Keratinocyte (primary cell): Measurements from ENCODE around the gene B4GALT3. TPM values are rescaled to one million over a fixed set of nuclear protein-coding genes. Genes with fewer than 3 reads are reported as not detected.

ENCODE experiments used
- DNase-seq: peaks from one replicate; pipeline ENCODE4 v3.0.0-alpha.2; 2011; ENCODE audit warnings: low read depth, missing footprints, low spot score
- FAIRE-seq: peaks from 2 replicates; lab custom pipeline; 2011; peaks lifted over from hg19 to GRCh38; lab: Jason Lieb, UNC
- H2AFZ ChIP-seq: 2 replicates; pipeline ENCODE4 v1.6.0; 2012; ENCODE audit warnings: low read length, control low read depth, inconsistent platforms; ENCODE audit not compliant: control insufficient read depth
- H3K27ac ChIP-seq: 2 replicates; pipeline ENCODE4 v1.5.1; 2011; ENCODE audit warnings: low read length; ENCODE audit not compliant: control insufficient read depth, insufficient read depth
- H3K27me3 ChIP-seq: 3 replicates; pipeline ENCODE4 v1.6.0; 2011; ENCODE audit warnings: low read length; ENCODE audit not compliant: control insufficient read depth, insufficient read depth; ENCODE audit errors: extremely low read depth
- H3K36me3 ChIP-seq, 2 experiments: 2 replicates in 1 of 2; 3 replicates in 1 of 2; pipeline ENCODE4 v1.5.1; 2011; ENCODE audit warnings: low read length in 2 of 2, mild to moderate bottlenecking in 1 of 2; ENCODE audit not compliant: control insufficient read depth in 2 of 2, insufficient read depth in 2 of 2; ENCODE audit errors: extremely low read depth in 1 of 2
- H3K4me1 ChIP-seq: 3 replicates; pipeline ENCODE4 v1.5.1; 2011; ENCODE audit warnings: low read length; ENCODE audit not compliant: control insufficient read depth, insufficient read depth; ENCODE audit errors: extremely low read depth
- H3K4me2 ChIP-seq: 3 replicates; pipeline ENCODE4 v1.6.0; 2011; ENCODE audit warnings: low read depth, low read length; ENCODE audit not compliant: control insufficient read depth, insufficient read depth; ENCODE audit errors: extremely low read depth
- H3K4me3 ChIP-seq, 3 experiments: fragments of 200-600 bp in 1 of 3; sonication (generic) in 1 of 3; 2 replicates in 2 of 3; 3 replicates in 1 of 3; pipeline ENCODE4 v1.5.1; 2011 to 2016; ENCODE audit warnings: low read length in 3 of 3, mild to moderate bottlenecking in 3 of 3, control low read depth in 2 of 3, inconsistent platforms in 1 of 3, low read depth in 1 of 3, mixed read lengths in 1 of 3, mixed run types in 1 of 3, moderate library complexity in 1 of 3; ENCODE audit not compliant: control insufficient read depth in 2 of 3, insufficient read depth in 2 of 3; ENCODE audit errors: extremely low read depth in 1 of 3
- H3K79me2 ChIP-seq: 2 replicates; pipeline ENCODE4 v1.6.0; 2012; ENCODE audit warnings: low read length; ENCODE audit not compliant: control insufficient read depth, insufficient read depth
- H3K9ac ChIP-seq: 3 replicates; pipeline ENCODE4 v1.6.0; 2011; ENCODE audit warnings: low read length; ENCODE audit not compliant: control insufficient read depth, insufficient read depth; ENCODE audit errors: extremely low read depth
- H3K9me1 ChIP-seq: 3 replicates; pipeline ENCODE4 v1.6.0; 2011; ENCODE audit warnings: low read length; ENCODE audit not compliant: control insufficient read depth, insufficient read depth; ENCODE audit errors: extremely low read depth
- H3K9me3 ChIP-seq: 2 replicates; pipeline ENCODE4 v1.5.1; 2012; ENCODE audit warnings: low read depth, low read length; ENCODE audit not compliant: control insufficient read depth
- H4K20me1 ChIP-seq: 3 replicates; pipeline ENCODE4 v1.6.0; 2011; ENCODE audit warnings: low read length; ENCODE audit not compliant: control insufficient read depth, insufficient read depth; ENCODE audit errors: extremely low read depth
- CTCF ChIP-seq, 3 experiments: IDR thresholded peaks in 1 of 3; conservative IDR thresholded peaks in 1 of 3; optimal IDR thresholded peaks in 1 of 3; 2 replicates in 2 of 3; 3 replicates in 1 of 3; pipeline versions ENCODE3 to v1.5.1; 2011; ENCODE audit warnings: low read length in 3 of 3, mild to moderate bottlenecking in 3 of 3, moderate library complexity in 2 of 3, control low read depth in 1 of 3, inconsistent platforms in 1 of 3; ENCODE audit not compliant: insufficient read depth in 2 of 3; ENCODE audit errors: extremely low read depth in 1 of 3
- EZH2 ChIP-seq: IDR thresholded peaks from one replicate; pipeline ENCODE4 v1.6.1; 2012; ENCODE audit warnings: inconsistent platforms, mild to moderate bottlenecking, low read length, moderate library complexity
- dilution Hi-C: fragments of 300-500 bp; cut with MboI; formaldehyde crosslinking; loops from one replicate; pipeline ENCODE4 v1.7.0; 2020; ENCODE audit warnings: low sequenced_read_pairs; ENCODE audit not compliant: extremely low pct_ligation_motif_present
- polyA plus RNA-seq, 5 experiments: library from polyadenylated mRNA; depleted of rRNA in 3 of 5; stranded (reverse) in 3 of 5; stranded (forward) in 1 of 5; unstranded in 1 of 5; fragments of >200 nt; gene quantifications; 1 replicate in 1 of 5; 2 replicates in 3 of 5; 3 replicates in 1 of 5; pipeline versions ENCODE4 v1.2.1 to v1.2.3, GENCODE V29; 2011 to 2012; ENCODE audit warnings: missing spikeins in 2 of 5, low read depth in 1 of 5, low replicate concordance in 1 of 5

Gene B4GALT3
- polyA plus RNA-seq, 1 donor (not counting 4 experiments of a cell fraction or from before 2014, with no cell fraction given) = 19.1 TPM

DNA sequence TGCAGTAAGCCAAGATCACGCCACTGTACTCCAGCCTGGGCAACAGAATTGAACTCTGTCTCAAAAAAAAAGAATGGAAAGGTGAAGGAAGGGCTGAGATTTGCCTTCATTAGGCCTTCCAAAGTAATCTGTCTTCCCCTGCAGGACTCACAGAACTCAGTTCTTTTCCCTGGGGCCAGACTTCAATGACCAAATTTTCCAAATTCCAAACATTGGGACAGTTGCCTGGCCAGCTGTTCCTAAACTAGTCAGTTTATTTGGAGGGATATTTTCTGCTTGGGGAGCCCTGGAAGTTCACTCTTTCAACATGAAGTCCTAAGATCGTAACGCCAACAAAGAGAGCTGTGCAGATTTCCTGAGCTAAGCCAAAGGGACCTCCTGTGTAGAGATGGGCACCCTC is 39.4 kb downstream of the B4GALT3 start:
- dilution Hi-C loops = no loop called here
- Histone ChIP-seq H3K4me1 (no peaks in the 10 kb centered on the region), H4K20me1 (no peaks in the 10 kb centered on the region)

DNA sequence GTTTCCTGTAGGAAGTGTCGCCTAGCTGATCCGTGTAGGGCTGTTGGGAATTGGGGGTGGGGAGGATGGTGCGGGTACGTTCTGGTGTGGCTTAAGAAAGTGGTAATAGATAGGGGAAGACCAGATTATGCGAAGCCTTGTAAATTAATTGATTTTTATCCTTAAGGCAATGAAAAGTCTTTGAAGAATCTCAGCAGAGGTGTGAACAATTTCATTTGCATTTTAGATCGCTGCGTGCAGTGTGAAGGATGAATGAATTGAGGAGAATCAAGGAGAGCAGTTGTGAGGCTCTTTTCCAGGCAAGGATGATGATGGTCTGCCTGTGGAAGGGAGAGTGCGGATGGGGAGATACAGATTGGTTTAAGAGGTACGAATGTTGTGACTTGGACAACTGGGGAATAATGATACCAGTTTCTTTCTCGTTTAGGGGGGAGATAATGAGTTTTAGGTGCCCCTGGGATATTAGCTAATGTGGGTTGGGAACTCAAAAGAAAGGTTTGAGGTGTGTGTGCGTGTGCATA is 44.0 kb downstream of the B4GALT3 start:
- Histone ChIP-seq H3K27ac (peak overlapping the region; percentile 91), H3K4me2 (peak overlapping the region; percentile 91), H4K20me1 (no peaks in the 10 kb centered on the region), H3K79me2 (peaks cover 47% of the 10 kb centered on the region), H3K9me1 (no peaks in the 10 kb centered on the region), H3K9me3 (no peaks in the 10 kb centered on the region), H3K4me3 (peak overlapping the region; percentile 79 to 98 (median 91)), H3K4me1 (no peaks in the 10 kb centered on the region), H3K27me3 (no peaks in the 10 kb centered on the region), H2AFZ (peak overlapping the region; percentile 81), H3K36me3 (peaks cover 0 to 5% of the 10 kb centered on the region in 2 experiments), H3K9ac (peak overlapping the region; percentile 91)
- no peak for DNase-seq
- dilution Hi-C loops = no loop called here
- no peak for FAIRE-seq
- TF ChIP-seq EZH2 (no peak), CTCF (optimal IDR thresholded peaks at IDR 0.05 in 1 of 3, IDR thresholded peaks at IDR 0.05 in 1 of 3, conservative IDR thresholded peaks at IDR 0.05 in 1 of 3; ENCODE audit: extremely low read depth in 1 of 3, insufficient read depth in 2 of 3, low read length in 3 of 3) (no peak)

More for the DNA sequence above, 39.4 kb downstream of the B4GALT3 start:
- Histone ChIP-seq H3K9me3 (no peaks in the 10 kb centered on the region), H3K27me3 (no peaks in the 10 kb centered on the region), H3K9ac (no peak overlapping the region), H3K4me2 (no peak overlapping the region), H3K27ac (no peak overlapping the region), H3K9me1 (no peaks in the 10 kb centered on the region), H2AFZ (no peak overlapping the region), H3K4me3 (no peak overlapping the region), H3K36me3 (no peaks in the 10 kb centered on the region), H3K79me2 (peaks cover 15% of the 10 kb centered on the region)
- TF ChIP-seq EZH2 (no peak), CTCF (optimal IDR thresholded peaks at IDR 0.05 in 1 of 3, IDR thresholded peaks at IDR 0.05 in 1 of 3, conservative IDR thresholded peaks at IDR 0.05 in 1 of 3; ENCODE audit: extremely low read depth in 1 of 3, insufficient read depth in 2 of 3, low read length in 3 of 3) (no peak)
- FAIRE-seq (no peak), DNase-seq (no peak)
